Smooth muscle cell (in vitro differentiated cells): ENCODE data around the gene SLC35G1. TPM values are rescaled to one million over a fixed set of nuclear protein-coding genes. Genes with fewer than 3 reads are reported as not detected.

ENCODE experiments used
- DNase-seq: peaks from one replicate; lab custom pipeline; 2025; ENCODE audit not compliant: unreplicated experiment; lab: John Stamatoyannopoulos, UW
- H2AFZ ChIP-seq: fragments of 200-600 bp; sonication (generic); 2 replicates; pipeline ENCODE4 v1.6.0; 2016; ENCODE audit warnings: antibody characterized with exemption, low read depth, mild to moderate bottlenecking
- H3F3A ChIP-seq: fragments of 200-600 bp; sonication (generic); 2 replicates; pipeline ENCODE4 v1.6.0; 2017; ENCODE audit warnings: antibody characterized with exemption, low read depth
- H3K27ac ChIP-seq: fragments of 200-600 bp; sonication (generic); 2 replicates; pipeline ENCODE4 v1.5.1; 2016; ENCODE audit warnings: low read depth, mild to moderate bottlenecking
- H3K27me3 ChIP-seq: fragments of 200-600 bp; sonication (generic); 2 replicates; pipeline ENCODE4 v1.6.1; 2016; ENCODE audit warnings: low read depth, mild to moderate bottlenecking
- H3K36me3 ChIP-seq: fragments of 200-600 bp; sonication (generic); 2 replicates; pipeline ENCODE4 v1.5.1; 2016; ENCODE audit warnings: low read depth
- H3K4me1 ChIP-seq: fragments of 200-600 bp; sonication (generic); 2 replicates; pipeline ENCODE4 v1.5.1; 2016; ENCODE audit warnings: low read depth
- H3K4me2 ChIP-seq: fragments of 200-600 bp; sonication (generic); 2 replicates; pipeline ENCODE4 v1.6.0; 2016; ENCODE audit warnings: mild to moderate bottlenecking
- H3K4me3 ChIP-seq: fragments of 200-600 bp; sonication (generic); 2 replicates; pipeline ENCODE4 v1.5.1; 2016; ENCODE audit warnings: mild to moderate bottlenecking
- H3K79me2 ChIP-seq: fragments of 200-600 bp; sonication (generic); 2 replicates; pipeline ENCODE4 v1.6.0; 2016; ENCODE audit warnings: low read depth, mild to moderate bottlenecking
- H3K9ac ChIP-seq: fragments of 200-600 bp; sonication (generic); 2 replicates; pipeline ENCODE4 v1.6.0; 2016; ENCODE audit warnings: low read depth
- H3K9me3 ChIP-seq: fragments of 200-600 bp; sonication (generic); replicated peaks from 2 replicates; pipeline ENCODE4 v1.5.1; 2016; ENCODE audit warnings: low read depth
- H4K20me1 ChIP-seq: fragments of 200-600 bp; sonication (generic); 2 replicates; pipeline ENCODE4 v1.6.0; 2016; ENCODE audit warnings: low read depth
- CTCF ChIP-seq: fragments of 200-600 bp; sonication (generic); IDR thresholded peaks from 2 replicates; pipeline ENCODE4 v1.5.1; 2017; ENCODE audit warnings: borderline replicate concordance, mild to moderate bottlenecking, antibody characterized with exemption; ENCODE audit not compliant: insufficient read depth, poor library complexity, severe bottlenecking
- WGBS: methylation state at CpG from one replicate; pipeline ENCODE4 v1.1.7; 2016; ENCODE audit warnings: low lambda C conversion rate; 5-methylcytosine and 5-hydroxymethylcytosine counted together
- polyA plus RNA-seq: library from polyadenylated mRNA; unstranded; fragments of >200 nt; fragmentation: Nextera tagmentation; extraction: Ambion mirVana; gene quantifications from 2 replicates; pipeline ENCODE4 v1.2.1, GENCODE V29; 2016
- total RNA-seq: library from RNA; depleted of rRNA; stranded (reverse); fragments of >200 nt; gene quantifications from 2 replicates; pipeline ENCODE4 v1.2.3, GENCODE V29; 2014

Gene SLC35G1
- total and polyA plus RNA-seq, 2 experiments from 2014 or later = 3.4 to 6.4 TPM

- Histone ChIP-seq H3K27me3 (no peaks in the 10 kb centered on the region), H3K79me2 (no peaks in the 10 kb centered on the region), H3F3A (no peaks in the 10 kb centered on the region), H2AFZ (peak overlapping the region; percentile 31), H3K4me3 (no peak overlapping the region), H3K36me3 (no peaks in the 10 kb centered on the region), H4K20me1 (no peaks in the 10 kb centered on the region), H3K27ac (no peak overlapping the region), H3K4me1 (peaks cover 10% of the 10 kb centered on the region), H3K9ac (no peak overlapping the region), H3K9me3 (no peaks in the 10 kb centered on the region), H3K4me2 (no peak overlapping the region)
- 72% methylated on average over 10 of the region's 10 CpGs for WGBS
- no peak for DNase-seq
- TF ChIP-seq CTCF = no peak
These were observed 43.5 kb upstream of the SLC35G1 start for GRCh38 chr10:93850031-93851015.

- no peak overlapping the region for H3K9ac ChIP-seq
- DNase-seq = no peak
- no peak for TF ChIP-seq CTCF
- no peak overlapping the region for H2AFZ ChIP-seq
- no peak overlapping the region for H3K4me2 ChIP-seq
- no peak overlapping the region for H3K27ac ChIP-seq
- H3K4me1 ChIP-seq = peaks cover 10% of the 10 kb centered on the region
- H4K20me1 ChIP-seq = no peaks in the 10 kb centered on the region
- WGBS = 88% methylated on average over 3 of the region's 3 CpGs
- no peaks in the 10 kb centered on the region for H3K9me3 ChIP-seq
- no peaks in the 10 kb centered on the region for H3K36me3 ChIP-seq
- no peaks in the 10 kb centered on the region for H3F3A ChIP-seq
- H3K27me3 ChIP-seq = no peaks in the 10 kb centered on the region
- H3K4me3 ChIP-seq = no peak overlapping the region
- no peaks in the 10 kb centered on the region for H3K79me2 ChIP-seq
These were observed 42.6 kb upstream of the SLC35G1 start for GRCh38 chr10:93851169-93851568.

GRCh38 chr10:93852476-93853095 lies 41.2 kb upstream of the SLC35G1 start:
- no peak for DNase-seq
- Histone ChIP-seq H3K27me3 (no peaks in the 10 kb centered on the region), H3K79me2 (no peaks in the 10 kb centered on the region), H3K4me2 (no peak overlapping the region), H3K4me1 (peaks cover 10% of the 10 kb centered on the region), H3F3A (no peaks in the 10 kb centered on the region), H3K9me3 (no peaks in the 10 kb centered on the region), H4K20me1 (no peaks in the 10 kb centered on the region), H2AFZ (no peak overlapping the region), H3K9ac (no peak overlapping the region), H3K4me3 (no peak overlapping the region), H3K27ac (no peak overlapping the region), H3K36me3 (no peaks in the 10 kb centered on the region)
- WGBS = 94% methylated on average over 4 of the region's 4 CpGs
- no peak for TF ChIP-seq CTCF
